ENCODE data around the gene BTF3.

DNA sequence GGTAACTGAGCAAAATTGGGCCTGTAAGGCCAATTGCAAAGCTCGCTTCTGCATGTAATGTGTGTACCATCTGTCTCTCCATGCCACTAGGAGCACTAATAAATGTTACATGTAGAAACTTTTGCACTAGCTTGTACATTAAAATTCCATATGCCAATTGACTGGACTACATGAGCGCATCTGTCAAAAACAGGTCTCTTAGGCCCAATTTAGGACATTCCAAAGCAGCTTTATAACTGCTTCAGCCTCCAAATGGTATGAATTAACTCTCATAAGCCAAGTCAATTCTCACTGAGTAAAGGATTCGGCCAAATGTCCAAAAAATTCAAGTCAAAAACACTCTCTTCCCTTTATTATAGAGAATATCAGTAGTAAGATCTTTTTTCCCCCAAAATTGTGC is 26.1 kb upstream of the BTF3 start:
- TF ChIP-seq, protein P1, sequence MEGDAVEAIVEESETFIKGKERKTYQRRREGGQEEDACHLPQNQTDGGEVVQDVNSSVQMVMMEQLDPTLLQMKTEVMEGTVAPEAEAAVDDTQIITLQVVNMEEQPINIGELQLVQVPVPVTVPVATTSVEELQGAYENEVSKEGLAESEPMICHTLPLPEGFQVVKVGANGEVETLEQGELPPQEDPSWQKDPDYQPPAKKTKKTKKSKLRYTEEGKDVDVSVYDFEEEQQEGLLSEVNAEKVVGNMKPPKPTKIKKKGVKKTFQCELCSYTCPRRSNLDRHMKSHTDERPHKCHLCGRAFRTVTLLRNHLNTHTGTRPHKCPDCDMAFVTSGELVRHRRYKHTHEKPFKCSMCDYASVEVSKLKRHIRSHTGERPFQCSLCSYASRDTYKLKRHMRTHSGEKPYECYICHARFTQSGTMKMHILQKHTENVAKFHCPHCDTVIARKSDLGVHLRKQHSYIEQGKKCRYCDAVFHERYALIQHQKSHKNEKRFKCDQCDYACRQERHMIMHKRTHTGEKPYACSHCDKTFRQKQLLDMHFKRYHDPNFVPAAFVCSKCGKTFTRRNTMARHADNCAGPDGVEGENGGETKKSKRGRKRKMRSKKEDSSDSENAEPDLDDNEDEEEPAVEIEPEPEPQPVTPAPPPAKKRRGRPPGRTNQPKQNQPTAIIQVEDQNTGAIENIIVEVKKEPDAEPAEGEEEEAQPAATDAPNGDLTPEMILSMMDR (IDR thresholded peaks at IDR 0.05) = no peak
- TF ChIP-seq POLR2AphosphoS5 (IDR thresholded peaks at IDR 0.05) (no peak), EP300 (IDR thresholded peaks at IDR 0.05) (no peak)
